Fibroblast of the aortic adventitia (primary cell): Measurements from ENCODE around the gene SEC14L3. TPM values are rescaled to one million over a fixed set of nuclear protein-coding genes. Genes with fewer than 3 reads are reported as not detected.

Experiments used
- DNase-seq: peaks from one replicate; pipeline ENCODE4 v3.0.0-alpha.2; 2010; ENCODE audit warnings: low read depth
- H3K4me3 ChIP-seq: 2 replicates; pipeline ENCODE4 v1.5.1; 2011; ENCODE audit warnings: low read depth, mild to moderate bottlenecking, control low read depth, low read length, moderate library complexity
- CTCF ChIP-seq: IDR thresholded peaks from 2 replicates; pipeline ENCODE4 v1.5.1; 2011; ENCODE audit warnings: mild to moderate bottlenecking, low read length, control low read depth, inconsistent platforms; ENCODE audit not compliant: insufficient read depth
- total RNA-seq: library from RNA; depleted of rRNA; stranded (reverse); fragments of >200 nt; gene quantifications from 2 replicates; pipeline ENCODE4 v1.2.3, GENCODE V29; 2012; ENCODE audit warnings: low replicate concordance

The SEC14L3 gene
- total RNA-seq, 1 donor = not detected

- TF ChIP-seq CTCF = peak; percentile 7
- no peak for DNase-seq
- no peak overlapping the region for H3K4me3 ChIP-seq
Measured at GRCh38 chr22:30490399-30490798, 18.6 kb upstream of the SEC14L3 start.

GRCh38 chr22:30488121-30488520, 16.3 kb upstream of the SEC14L3 start:
- TF ChIP-seq CTCF = no peak
- H3K4me3 ChIP-seq = no peak overlapping the region

GRCh38 chr22:30486661-30487115, 14.9 kb upstream of the SEC14L3 start:
- DNase-seq = no peak
- H3K4me3 ChIP-seq = no peak overlapping the region
- TF ChIP-seq CTCF = no peak

More at GRCh38 chr22:30488121-30488520, 16.3 kb upstream of the SEC14L3 start:
- no peak for DNase-seq

- no peak for TF ChIP-seq CTCF
- no peak overlapping the region for H3K4me3 ChIP-seq
- DNase-seq = no peak
Measured at GRCh38 chr22:30486118-30486517, 14.3 kb upstream of the SEC14L3 start.

- peak; percentile 54 for DNase-seq
- no peak overlapping the region for H3K4me3 ChIP-seq
- TF ChIP-seq CTCF = peak; percentile 94
Measured at GRCh38 chr22:30485362-30485988, 13.7 kb upstream of the SEC14L3 start.

- H3K4me3 ChIP-seq = no peak overlapping the region
- TF ChIP-seq CTCF = no peak
- no peak for DNase-seq
Measured at GRCh38 chr22:30483169-30483568, 11.4 kb upstream of the SEC14L3 start.

GRCh38 chr22:30481711-30482110, 9.9 kb upstream of the SEC14L3 start:
- no peak overlapping the region for H3K4me3 ChIP-seq
- no peak for TF ChIP-seq CTCF
- DNase-seq = no peak
